HCT116 (cell line): ENCODE results near the gene SCD5. TPM values are rescaled to one million over a fixed set of nuclear protein-coding genes. Genes with fewer than 3 reads are reported as not detected.

Experiments
- ATAC-seq: fragments of 200-7000 bp; cut with Tn5 transposase; 2 replicates; pipeline ENCODE4 v1.9.1; 2020; ENCODE audit warnings: mild to moderate bottlenecking, moderate library complexity
- BruUV-seq: library from RNA; stranded (reverse); fragments of 400-500 nt; replicated peaks from 2 replicates; lab custom pipeline; 2021; lab: Mats Ljungman, UMichigan
- CTCF ChIA-PET: fragments of 300-600 bp; sonication (Branson Sonifier 250); formaldehyde crosslinking; loops from one replicate; lab custom pipeline; 2021; ENCODE audit warnings: antibody characterized with exemption; lab: Charles Lee
- POLR2A ChIA-PET: fragments of 300-600, 350-600 bp; sonication (Branson Sonifier 250); formaldehyde crosslinking; loops from one replicate; lab custom pipeline; 2021; ENCODE audit warnings: antibody characterized with exemption; lab: Charles Lee
- RAD21 ChIA-PET, 2 experiments: fragments of 300-600 bp; sonication (Branson Sonifier 250); formaldehyde crosslinking; loops; one replicate each; lab custom pipeline; 2023; ENCODE audit warnings: low total read pairs in 2 of 2; ENCODE audit not compliant: uncharacterized antibody in 2 of 2, unreplicated experiment in 2 of 2, low non-redundant PET in 1 of 2; lab: Charles Lee
- DNase-seq: peaks from one replicate; pipeline ENCODE4 v3.0.0-alpha.2; 2010; ENCODE audit warnings: low read depth, low spot score
- H2AFZ ChIP-seq: fragments of 200-600 bp; shearing (Covaris generic), sonication (generic); 2 replicates; pipeline ENCODE4 v1.6.1; 2017; ENCODE audit warnings: low read depth, mixed run types, mixed read lengths, antibody characterized with exemption, low read length; ENCODE audit not compliant: poor library complexity, severe bottlenecking
- H3K27ac ChIP-seq: 2 replicates; pipeline ENCODE4 v1.5.1; 2012; ENCODE audit warnings: low read depth, low read length
- H3K27me3 ChIP-seq: fragments of 200-600 bp; sonication (generic); 2 replicates; pipeline ENCODE4 v1.6.1; 2016; ENCODE audit warnings: mixed run types, low read length, mixed read lengths; ENCODE audit not compliant: insufficient read depth
- H3K36me3 ChIP-seq, 2 experiments: fragments of 200-500 bp in 1 of 2; fragments of 200-600 bp in 1 of 2; sonication (Bioruptor generic) in 1 of 2; sonication (generic) in 1 of 2; 2 replicates each; pipeline versions ENCODE4 v1.5.1 to v1.6.1; 2014 to 2016; ENCODE audit warnings: low read length in 2 of 2, inconsistent platforms in 1 of 2, mixed read lengths in 1 of 2, mixed run types in 1 of 2; ENCODE audit not compliant: insufficient read depth in 2 of 2, control insufficient read depth in 1 of 2
- H3K4me1 ChIP-seq, 2 experiments: fragments of 200-600 bp in 1 of 2; sonication (generic) in 1 of 2; 2 replicates each; pipeline versions ENCODE4 v1.5.1 to v1.6.1; 2012 to 2017; ENCODE audit warnings: low read length in 2 of 2, inconsistent platforms in 1 of 2, mild to moderate bottlenecking in 1 of 2, mixed read lengths in 1 of 2, mixed run types in 1 of 2, moderate library complexity in 1 of 2; ENCODE audit not compliant: insufficient read depth in 2 of 2, control insufficient read depth in 1 of 2
- H3K4me2 ChIP-seq: fragments of 200-600 bp; sonication (generic); 2 replicates; pipeline ENCODE4 v1.6.1; 2017; ENCODE audit warnings: mixed run types, low read length, mixed read lengths
- H3K4me3 ChIP-seq, 2 experiments: fragments of 200-600 bp in 1 of 2; sonication (generic) in 1 of 2; replicated peaks in 1 of 2; 2 replicates each; pipeline ENCODE4 v1.5.1; 2011 to 2016; ENCODE audit warnings: low read length in 2 of 2, control low read depth in 1 of 2, low read depth in 1 of 2, mild to moderate bottlenecking in 1 of 2, mixed read lengths in 1 of 2, mixed run types in 1 of 2
- H3K79me2 ChIP-seq: fragments of 200-600 bp; sonication (generic); 2 replicates; pipeline ENCODE4 v1.6.1; 2017; ENCODE audit warnings: mild to moderate bottlenecking, mixed run types, low read length, moderate library complexity, mixed read lengths; ENCODE audit not compliant: insufficient read depth
- H3K9ac ChIP-seq: fragments of 200-600 bp; sonication (generic); 2 replicates; pipeline ENCODE4 v1.6.1; 2016; ENCODE audit warnings: low read length, mixed read lengths
- H3K9me2 ChIP-seq: fragments of 200-600 bp; sonication (generic), shearing (Covaris generic); 2 replicates; pipeline ENCODE4 v1.6.1; 2017; ENCODE audit warnings: mixed run types, mild to moderate bottlenecking, moderate library complexity; ENCODE audit not compliant: insufficient read depth
- H3K9me3 ChIP-seq, 2 experiments: fragments of 200-500 bp in 1 of 2; fragments of 200-600 bp in 1 of 2; sonication (Bioruptor generic) in 1 of 2; sonication (generic) in 1 of 2; 2 replicates each; pipeline ENCODE4 v1.6.1; 2014 to 2017; ENCODE audit warnings: low read length in 2 of 2, mixed read lengths in 2 of 2, inconsistent platforms in 1 of 2, low read depth in 1 of 2, mild to moderate bottlenecking in 1 of 2, mixed run types in 1 of 2, moderate library complexity in 1 of 2; ENCODE audit not compliant: control insufficient read depth in 1 of 2, insufficient read depth in 1 of 2
- H4K20me1 ChIP-seq: fragments of 200-600 bp; sonication (generic), shearing (Covaris generic); 2 replicates; pipeline ENCODE4 v1.6.1; 2017; ENCODE audit warnings: mixed run types, mild to moderate bottlenecking, moderate library complexity; ENCODE audit not compliant: insufficient read depth
- CEBPB ChIP-seq: IDR thresholded peaks from 2 replicates; pipeline ENCODE4 v1.6.1; 2012; ENCODE audit warnings: low read depth
- CTCF ChIP-seq, 3 experiments: fragments of 200-600 bp in 1 of 3; sonication (generic) in 1 of 3; IDR thresholded peaks in 2 of 3; conservative IDR thresholded peaks in 1 of 3; 2 replicates each; pipeline ENCODE4 v1.5.1; 2012 to 2017; ENCODE audit warnings: low read depth in 2 of 3, low read length in 2 of 3, antibody characterized with exemption in 1 of 3, borderline replicate concordance in 1 of 3, control low read depth in 1 of 3, mild to moderate bottlenecking in 1 of 3, mixed read lengths in 1 of 3, mixed run types in 1 of 3, moderate library complexity in 1 of 3; ENCODE audit not compliant: insufficient read depth in 1 of 3
- EGR1 ChIP-seq: IDR thresholded peaks from 2 replicates; pipeline ENCODE4 v1.6.1; 2012; ENCODE audit warnings: low read depth
- ELF1 ChIP-seq: IDR thresholded peaks from 2 replicates; pipeline ENCODE4 v1.6.1; 2012; ENCODE audit warnings: low read depth, borderline replicate concordance
- EZH2 ChIP-seq: fragments of 200-600 bp; sonication (generic); IDR thresholded peaks from 2 replicates; pipeline ENCODE4 v1.6.1; 2017; ENCODE audit warnings: antibody characterized with exemption, mixed run types
- EZH2phosphoT487 ChIP-seq: fragments of 200-600 bp; IDR thresholded peaks from 2 replicates; pipeline ENCODE4 v1.6.1; 2018; ENCODE audit warnings: antibody characterized with exemption, borderline replicate concordance
- FOSL1 ChIP-seq: IDR thresholded peaks from 2 replicates; pipeline ENCODE4 v1.6.1; 2012; ENCODE audit warnings: low read depth
- JUND ChIP-seq: IDR thresholded peaks from 2 replicates; pipeline ENCODE4 v1.6.1; 2012
- POLR2A ChIP-seq: IDR thresholded peaks from 2 replicates; pipeline ENCODE4 v1.7.0; 2011; ENCODE audit warnings: borderline replicate concordance; ENCODE audit not compliant: insufficient read depth, insufficient read length; ENCODE audit errors: extremely low read depth
- POLR2AphosphoS5 ChIP-seq: IDR thresholded peaks from 2 replicates; pipeline ENCODE4 v1.6.1; 2011; ENCODE audit warnings: mild to moderate bottlenecking, low read depth, low read length, moderate library complexity
- RAD21 ChIP-seq: IDR thresholded peaks from 2 replicates; pipeline ENCODE4 v1.6.1; 2012; ENCODE audit warnings: low read depth, mild to moderate bottlenecking
- SP1 ChIP-seq: IDR thresholded peaks from 2 replicates; pipeline ENCODE4 v1.6.1; 2012; ENCODE audit warnings: low read depth
- SRF ChIP-seq: IDR thresholded peaks from 2 replicates; pipeline ENCODE4 v1.6.1; 2012; ENCODE audit warnings: low read depth
- TCF7L2 ChIP-seq: IDR thresholded peaks from 2 replicates; pipeline ENCODE4 v1.7.0; 2011; ENCODE audit warnings: borderline replicate concordance, inconsistent platforms; ENCODE audit not compliant: insufficient read depth, insufficient read length; ENCODE audit errors: extremely low read depth
- YY1 ChIP-seq: IDR thresholded peaks from 2 replicates; pipeline ENCODE4 v1.6.1; 2011; ENCODE audit warnings: low read length, low read depth, moderate library complexity, mild to moderate bottlenecking; ENCODE audit not compliant: insufficient replicate concordance; ENCODE audit errors: extremely low read depth
- intact Hi-C: fragments of 100-400 bp; cut with micrococcal nuclease; formaldehyde crosslinking; loops from 2 replicates; pipeline ENCODE4 v1.10.0; 2022
- total RNA-seq: library from RNA; stranded (reverse); gene quantifications from one replicate; pipeline ENCODE4 v1.2.1, GENCODE V29; 2021; ENCODE audit not compliant: unreplicated experiment
- TF ChIP-seq, protein P1 (sequence below): IDR thresholded peaks from 2 replicates; pipeline ENCODE4 v1.6.1; 2012
- TF ChIP-seq, protein P2 (sequence below): IDR thresholded peaks from 2 replicates; pipeline ENCODE4 v1.6.1; 2012
- TF ChIP-seq, protein P3 (sequence below): IDR thresholded peaks from 2 replicates; pipeline ENCODE4 v1.6.1; 2011; ENCODE audit warnings: mild to moderate bottlenecking, low read length, moderate library complexity; ENCODE audit not compliant: insufficient replicate concordance; ENCODE audit errors: extremely low read depth
- TF ChIP-seq, protein P4 (sequence below): IDR thresholded peaks from 2 replicates; pipeline ENCODE4 v1.6.1; 2012; ENCODE audit warnings: low read depth

SCD5 gene
- total RNA-seq, 1 experiment from 2014 or later, result 21.7 TPM

DNA sequence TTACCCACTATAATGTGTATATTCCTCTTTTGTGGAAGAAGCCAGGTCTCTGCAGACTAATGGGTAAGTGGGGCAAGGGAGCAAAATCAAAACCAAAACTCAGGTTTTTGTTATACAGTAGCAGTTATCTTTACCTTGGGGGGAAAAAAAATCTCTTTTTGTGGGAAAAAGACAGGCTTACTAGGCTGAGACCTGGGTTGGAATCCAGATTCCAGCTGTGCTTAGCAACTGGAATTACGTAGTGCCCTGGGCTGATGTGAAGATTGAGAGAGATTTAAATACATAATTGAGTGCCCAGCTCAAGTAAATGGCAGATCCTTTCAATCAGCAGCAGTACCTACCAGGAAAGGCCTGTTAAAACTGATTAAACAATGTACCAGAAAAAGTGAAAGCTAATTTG is 15.4 kb upstream of the SCD5 start:
- no peaks in the 10 kb centered on the region for H3K9me2 ChIP-seq
- H3K79me2 ChIP-seq, result no peaks in the 10 kb centered on the region
- ChIA-PET RAD21 (no interaction called here), CTCF (no interaction called here), POLR2A (no interaction called here)
- H3K27me3 ChIP-seq, result no peaks in the 10 kb centered on the region
- no peak overlapping the region for H3K27ac ChIP-seq
- H3K9me3 ChIP-seq, result no peaks in the 10 kb centered on the region
- DNase-seq (no peak), ATAC-seq (no peak)
- H3K4me2 ChIP-seq, result no peak overlapping the region
- H3K36me3 ChIP-seq, result peaks cover 7 to 8% of the 10 kb centered on the region in 2 experiments
- no peak overlapping the region for H3K9ac ChIP-seq
- H3K4me1 ChIP-seq, result no peaks in the 10 kb centered on the region
- no TSS peak for BruUV-seq
- no peaks in the 10 kb centered on the region for H4K20me1 ChIP-seq
- no peak overlapping the region for H3K4me3 ChIP-seq
- intact Hi-C loops, result no loop called here
- TF ChIP-seq EGR1 (no peak), FOSL1 (no peak), EZH2phosphoT487 (no peak), POLR2AphosphoS5 (no peak), EZH2 (no peak), SRF (no peak), CEBPB (no peak), CTCF (IDR thresholded peaks at IDR 0.05 in 2 of 3, conservative IDR thresholded peaks at IDR 0.05 in 1 of 3; ENCODE audit: borderline replicate concordance in 1 of 3, insufficient read depth in 1 of 3, low read depth in 2 of 3, low read length in 2 of 3) (no peak), RAD21 (no peak), POLR2A (no peak), SP1 (no peak), TCF7L2 (no peak), JUND (no peak), ELF1 (no peak), YY1 (no peak)
- TF ChIP-seq, protein P1, sequence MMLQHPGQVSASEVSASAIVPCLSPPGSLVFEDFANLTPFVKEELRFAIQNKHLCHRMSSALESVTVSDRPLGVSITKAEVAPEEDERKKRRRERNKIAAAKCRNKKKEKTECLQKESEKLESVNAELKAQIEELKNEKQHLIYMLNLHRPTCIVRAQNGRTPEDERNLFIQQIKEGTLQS, result no peak
- TF ChIP-seq, protein P2, sequence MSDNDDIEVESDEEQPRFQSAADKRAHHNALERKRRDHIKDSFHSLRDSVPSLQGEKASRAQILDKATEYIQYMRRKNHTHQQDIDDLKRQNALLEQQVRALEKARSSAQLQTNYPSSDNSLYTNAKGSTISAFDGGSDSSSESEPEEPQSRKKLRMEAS, result no peak
- TF ChIP-seq, protein P3, sequence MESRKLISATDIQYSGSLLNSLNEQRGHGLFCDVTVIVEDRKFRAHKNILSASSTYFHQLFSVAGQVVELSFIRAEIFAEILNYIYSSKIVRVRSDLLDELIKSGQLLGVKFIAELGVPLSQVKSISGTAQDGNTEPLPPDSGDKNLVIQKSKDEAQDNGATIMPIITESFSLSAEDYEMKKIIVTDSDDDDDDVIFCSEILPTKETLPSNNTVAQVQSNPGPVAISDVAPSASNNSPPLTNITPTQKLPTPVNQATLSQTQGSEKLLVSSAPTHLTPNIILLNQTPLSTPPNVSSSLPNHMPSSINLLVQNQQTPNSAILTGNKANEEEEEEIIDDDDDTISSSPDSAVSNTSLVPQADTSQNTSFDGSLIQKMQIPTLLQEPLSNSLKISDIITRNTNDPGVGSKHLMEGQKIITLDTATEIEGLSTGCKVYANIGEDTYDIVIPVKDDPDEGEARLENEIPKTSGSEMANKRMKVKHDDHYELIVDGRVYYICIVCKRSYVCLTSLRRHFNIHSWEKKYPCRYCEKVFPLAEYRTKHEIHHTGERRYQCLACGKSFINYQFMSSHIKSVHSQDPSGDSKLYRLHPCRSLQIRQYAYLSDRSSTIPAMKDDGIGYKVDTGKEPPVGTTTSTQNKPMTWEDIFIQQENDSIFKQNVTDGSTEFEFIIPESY, result no peak
- TF ChIP-seq, protein P4, sequence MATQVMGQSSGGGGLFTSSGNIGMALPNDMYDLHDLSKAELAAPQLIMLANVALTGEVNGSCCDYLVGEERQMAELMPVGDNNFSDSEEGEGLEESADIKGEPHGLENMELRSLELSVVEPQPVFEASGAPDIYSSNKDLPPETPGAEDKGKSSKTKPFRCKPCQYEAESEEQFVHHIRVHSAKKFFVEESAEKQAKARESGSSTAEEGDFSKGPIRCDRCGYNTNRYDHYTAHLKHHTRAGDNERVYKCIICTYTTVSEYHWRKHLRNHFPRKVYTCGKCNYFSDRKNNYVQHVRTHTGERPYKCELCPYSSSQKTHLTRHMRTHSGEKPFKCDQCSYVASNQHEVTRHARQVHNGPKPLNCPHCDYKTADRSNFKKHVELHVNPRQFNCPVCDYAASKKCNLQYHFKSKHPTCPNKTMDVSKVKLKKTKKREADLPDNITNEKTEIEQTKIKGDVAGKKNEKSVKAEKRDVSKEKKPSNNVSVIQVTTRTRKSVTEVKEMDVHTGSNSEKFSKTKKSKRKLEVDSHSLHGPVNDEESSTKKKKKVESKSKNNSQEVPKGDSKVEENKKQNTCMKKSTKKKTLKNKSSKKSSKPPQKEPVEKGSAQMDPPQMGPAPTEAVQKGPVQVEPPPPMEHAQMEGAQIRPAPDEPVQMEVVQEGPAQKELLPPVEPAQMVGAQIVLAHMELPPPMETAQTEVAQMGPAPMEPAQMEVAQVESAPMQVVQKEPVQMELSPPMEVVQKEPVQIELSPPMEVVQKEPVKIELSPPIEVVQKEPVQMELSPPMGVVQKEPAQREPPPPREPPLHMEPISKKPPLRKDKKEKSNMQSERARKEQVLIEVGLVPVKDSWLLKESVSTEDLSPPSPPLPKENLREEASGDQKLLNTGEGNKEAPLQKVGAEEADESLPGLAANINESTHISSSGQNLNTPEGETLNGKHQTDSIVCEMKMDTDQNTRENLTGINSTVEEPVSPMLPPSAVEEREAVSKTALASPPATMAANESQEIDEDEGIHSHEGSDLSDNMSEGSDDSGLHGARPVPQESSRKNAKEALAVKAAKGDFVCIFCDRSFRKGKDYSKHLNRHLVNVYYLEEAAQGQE, result no peak
- H2AFZ ChIP-seq, result no peak overlapping the region
